ENCODE measurements around the gene SMYD3.

Gene SMYD3

DNA sequence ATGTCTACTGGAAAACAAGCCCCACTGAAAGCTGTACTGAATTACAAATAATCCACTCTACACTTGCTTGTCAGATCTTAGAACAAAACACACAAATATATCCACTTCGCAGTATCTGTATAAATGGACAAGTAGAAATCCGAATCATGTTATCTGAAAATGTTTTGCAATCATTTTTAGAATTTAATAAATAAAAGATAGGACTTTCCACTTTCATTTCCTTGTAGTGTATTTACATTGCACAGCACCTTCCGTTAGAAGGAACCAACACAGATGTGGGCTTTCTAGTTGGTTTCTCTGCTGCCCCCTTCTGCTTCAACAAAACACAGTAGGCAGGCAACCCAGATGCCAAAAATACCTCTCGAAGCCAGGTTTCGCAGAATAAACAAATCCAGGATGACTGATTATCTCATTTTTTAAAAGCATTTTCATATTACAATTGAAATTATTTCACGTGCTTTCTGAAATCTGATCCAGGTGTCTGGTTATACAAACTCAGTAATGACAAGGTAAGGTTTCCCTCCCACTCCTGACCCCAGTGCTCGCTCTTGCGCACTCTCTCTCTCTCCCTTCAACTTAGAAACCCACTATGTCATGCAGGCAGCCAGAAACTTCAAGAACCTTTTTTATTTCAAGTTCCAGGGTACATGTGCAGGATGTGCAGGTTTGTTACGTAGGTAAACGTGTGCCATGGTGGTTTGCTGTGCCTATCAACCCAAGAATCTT, 389.9 kb downstream of the SMYD3 start:
- Histone ChIP-seq H3K27ac (ENCODE audit: extremely low read depth, low read depth, low read length) (no peak overlapping the region), H3K4me1 (ENCODE audit: control insufficient read depth, insufficient read depth, low read length) (no peaks in the 10 kb centered on the region), H3K36me3 (ENCODE audit: control insufficient read depth in 2 of 2, insufficient read depth in 1 of 2, low read length in 2 of 2) (no peaks in the 10 kb centered on the region), H3K9me3 (ENCODE audit: control insufficient read depth, insufficient read depth, low read depth, low read length) (no peaks in the 10 kb centered on the region), H3K4me3 (ENCODE audit: low read depth, low read length) (no peak overlapping the region)
- CTCF ChIA-PET = interaction anchor here (0.7 kb wide), 1 partner anchor 777 kb away, joined by 3 read pairs; no protein-coding TSS in a partner anchor
- TF ChIP-seq ZNF121 (tag by site-specific recombination; IDR thresholded peaks at IDR 0.05) (no peak), YY2 (tag by site-specific recombination; IDR thresholded peaks at IDR 0.05) (no peak), ZBTB17 (tag by site-specific recombination; IDR thresholded peaks at IDR 0.05) (no peak), SETDB1 (IDR thresholded peaks at IDR 0.05; ENCODE audit: insufficient read length, low read length) (no peak), ZNF148 (tag by site-specific recombination; IDR thresholded peaks at IDR 0.05; ENCODE audit: borderline replicate concordance) (no peak), ZBTB21 (tag by site-specific recombination; IDR thresholded peaks at IDR 0.05) (no peak), FEZF1 (tag by site-specific recombination; IDR thresholded peaks at IDR 0.05) (no peak)
- POLR2A ChIA-PET = no interaction called here

GRCh38 chr1:246114369-246114768, 392.7 kb downstream of the SMYD3 start:
- CTCF ChIA-PET = no interaction called here

DNA sequence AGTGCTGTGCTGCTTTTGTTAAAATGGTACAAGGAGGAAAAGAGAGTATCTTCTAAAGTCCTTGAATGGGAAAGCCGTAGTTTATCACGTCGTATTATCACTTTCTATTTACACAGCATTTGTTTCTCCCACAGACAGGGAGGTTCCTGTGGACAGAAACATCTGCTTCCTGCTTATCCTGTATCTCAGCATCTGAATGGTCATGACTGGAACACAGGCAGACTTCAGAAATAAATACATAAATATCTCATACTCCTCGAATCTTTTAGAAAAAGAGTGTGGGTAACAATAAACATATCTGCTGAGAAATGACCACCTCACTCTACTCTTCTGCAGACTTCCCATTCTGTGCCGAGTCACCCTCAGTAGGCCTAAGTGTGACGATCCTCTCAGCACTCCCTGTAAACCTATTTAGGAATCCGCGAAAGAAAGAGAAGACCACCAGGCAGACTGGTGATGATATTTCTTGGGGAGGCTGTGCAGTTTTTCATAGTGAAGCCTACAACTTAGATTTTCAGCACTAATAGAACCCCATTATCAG, 393.5 kb downstream of the SMYD3 start:
- no peaks in the 10 kb centered on the region for H3K4me1 ChIP-seq (ENCODE audit: control insufficient read depth, insufficient read depth, low read length)
- POLR2A ChIA-PET = no interaction called here
- no peaks in the 10 kb centered on the region for H3K9me3 ChIP-seq (ENCODE audit: control insufficient read depth, insufficient read depth, low read depth, low read length)
- no peaks in the 10 kb centered on the region for H3K36me3 ChIP-seq (ENCODE audit: control insufficient read depth in 2 of 2, insufficient read depth in 1 of 2, low read length in 2 of 2)
- H3K27ac ChIP-seq (ENCODE audit: extremely low read depth, low read depth, low read length) = no peak overlapping the region
- TF ChIP-seq, protein P1, sequence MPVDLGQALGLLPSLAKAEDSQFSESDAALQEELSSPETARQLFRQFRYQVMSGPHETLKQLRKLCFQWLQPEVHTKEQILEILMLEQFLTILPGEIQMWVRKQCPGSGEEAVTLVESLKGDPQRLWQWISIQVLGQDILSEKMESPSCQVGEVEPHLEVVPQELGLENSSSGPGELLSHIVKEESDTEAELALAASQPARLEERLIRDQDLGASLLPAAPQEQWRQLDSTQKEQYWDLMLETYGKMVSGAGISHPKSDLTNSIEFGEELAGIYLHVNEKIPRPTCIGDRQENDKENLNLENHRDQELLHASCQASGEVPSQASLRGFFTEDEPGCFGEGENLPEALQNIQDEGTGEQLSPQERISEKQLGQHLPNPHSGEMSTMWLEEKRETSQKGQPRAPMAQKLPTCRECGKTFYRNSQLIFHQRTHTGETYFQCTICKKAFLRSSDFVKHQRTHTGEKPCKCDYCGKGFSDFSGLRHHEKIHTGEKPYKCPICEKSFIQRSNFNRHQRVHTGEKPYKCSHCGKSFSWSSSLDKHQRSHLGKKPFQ (tag by site-specific recombination; IDR thresholded peaks at IDR 0.05) = no peak
- TF ChIP-seq HOXC10 (CRISPR knock-in tag; IDR thresholded peaks at IDR 0.05) = no peak
- H3K4me3 ChIP-seq (ENCODE audit: low read depth, low read length) = no peak overlapping the region
- CTCF ChIA-PET = no interaction called here

More at GRCh38 chr1:246114369-246114768, 392.7 kb downstream of the SMYD3 start:
- no peaks in the 10 kb centered on the region for H3K4me1 ChIP-seq (ENCODE audit: control insufficient read depth, insufficient read depth, low read length)
- no peak for TF ChIP-seq ZNF211 (tag by site-specific recombination; IDR thresholded peaks at IDR 0.05; ENCODE audit: low read depth)
- TF ChIP-seq ZNF560 (tag by site-specific recombination; IDR thresholded peaks at IDR 0.05; ENCODE audit: borderline replicate concordance) = no peak
- TF ChIP-seq KLF8 (tag by site-specific recombination; IDR thresholded peaks at IDR 0.05) = no peak
- no peak for TF ChIP-seq TSHZ1 (tag by site-specific recombination; IDR thresholded peaks at IDR 0.05; ENCODE audit: borderline replicate concordance)
- no peak for TF ChIP-seq ZNF335 (tag by site-specific recombination; conservative IDR thresholded peaks at IDR 0.05)
- no peak for TF ChIP-seq ZSCAN30 (tag by site-specific recombination; IDR thresholded peaks at IDR 0.05)
- TF ChIP-seq ZSCAN23 (tag by site-specific recombination; IDR thresholded peaks at IDR 0.05) = no peak
- H3K4me3 ChIP-seq (ENCODE audit: low read depth, low read length) = no peak overlapping the region
- POLR2A ChIA-PET = no interaction called here
- H3K27ac ChIP-seq (ENCODE audit: extremely low read depth, low read depth, low read length) = no peak overlapping the region
- no peaks in the 10 kb centered on the region for H3K36me3 ChIP-seq (ENCODE audit: control insufficient read depth in 2 of 2, insufficient read depth in 1 of 2, low read length in 2 of 2)
- H3K9me3 ChIP-seq (ENCODE audit: control insufficient read depth, insufficient read depth, low read depth, low read length) = no peaks in the 10 kb centered on the region
